Smooth muscle cell (in vitro differentiated cells): Measurements from ENCODE around the gene TRPV4. TPM values are rescaled to one million over a fixed set of nuclear protein-coding genes. Genes with fewer than 3 reads are reported as not detected.

ENCODE experiments used
- DNase-seq: peaks from one replicate; lab custom pipeline; 2025; ENCODE audit not compliant: unreplicated experiment; lab: John Stamatoyannopoulos, UW
- H2AFZ ChIP-seq: fragments of 200-600 bp; sonication (generic); 2 replicates; pipeline ENCODE4 v1.6.0; 2016; ENCODE audit warnings: antibody characterized with exemption, low read depth, mild to moderate bottlenecking
- H3F3A ChIP-seq: fragments of 200-600 bp; sonication (generic); 2 replicates; pipeline ENCODE4 v1.6.0; 2017; ENCODE audit warnings: antibody characterized with exemption, low read depth
- H3K27ac ChIP-seq: fragments of 200-600 bp; sonication (generic); 2 replicates; pipeline ENCODE4 v1.5.1; 2016; ENCODE audit warnings: low read depth, mild to moderate bottlenecking
- H3K27me3 ChIP-seq: fragments of 200-600 bp; sonication (generic); 2 replicates; pipeline ENCODE4 v1.6.1; 2016; ENCODE audit warnings: low read depth, mild to moderate bottlenecking
- H3K36me3 ChIP-seq: fragments of 200-600 bp; sonication (generic); 2 replicates; pipeline ENCODE4 v1.5.1; 2016; ENCODE audit warnings: low read depth
- H3K4me1 ChIP-seq: fragments of 200-600 bp; sonication (generic); 2 replicates; pipeline ENCODE4 v1.5.1; 2016; ENCODE audit warnings: low read depth
- H3K4me2 ChIP-seq: fragments of 200-600 bp; sonication (generic); 2 replicates; pipeline ENCODE4 v1.6.0; 2016; ENCODE audit warnings: mild to moderate bottlenecking
- H3K4me3 ChIP-seq: fragments of 200-600 bp; sonication (generic); 2 replicates; pipeline ENCODE4 v1.5.1; 2016; ENCODE audit warnings: mild to moderate bottlenecking
- H3K79me2 ChIP-seq: fragments of 200-600 bp; sonication (generic); 2 replicates; pipeline ENCODE4 v1.6.0; 2016; ENCODE audit warnings: low read depth, mild to moderate bottlenecking
- H3K9ac ChIP-seq: fragments of 200-600 bp; sonication (generic); 2 replicates; pipeline ENCODE4 v1.6.0; 2016; ENCODE audit warnings: low read depth
- H3K9me3 ChIP-seq: fragments of 200-600 bp; sonication (generic); replicated peaks from 2 replicates; pipeline ENCODE4 v1.5.1; 2016; ENCODE audit warnings: low read depth
- H4K20me1 ChIP-seq: fragments of 200-600 bp; sonication (generic); 2 replicates; pipeline ENCODE4 v1.6.0; 2016; ENCODE audit warnings: low read depth
- CTCF ChIP-seq: fragments of 200-600 bp; sonication (generic); IDR thresholded peaks from 2 replicates; pipeline ENCODE4 v1.5.1; 2017; ENCODE audit warnings: borderline replicate concordance, mild to moderate bottlenecking, antibody characterized with exemption; ENCODE audit not compliant: insufficient read depth, poor library complexity, severe bottlenecking
- WGBS: methylation state at CpG from one replicate; pipeline ENCODE4 v1.1.7; 2016; ENCODE audit warnings: low lambda C conversion rate; 5-methylcytosine and 5-hydroxymethylcytosine counted together
- polyA plus RNA-seq: library from polyadenylated mRNA; unstranded; fragments of >200 nt; fragmentation: Nextera tagmentation; extraction: Ambion mirVana; gene quantifications from 2 replicates; pipeline ENCODE4 v1.2.1, GENCODE V29; 2016
- total RNA-seq: library from RNA; depleted of rRNA; stranded (reverse); fragments of >200 nt; gene quantifications from 2 replicates; pipeline ENCODE4 v1.2.3, GENCODE V29; 2014

Gene TRPV4
- total and polyA plus RNA-seq, 2 experiments from 2014 or later = 1.5 to 1.9 TPM

- H3K9me3 ChIP-seq = no peaks in the 10 kb centered on the region
- H3K27me3 ChIP-seq = no peaks in the 10 kb centered on the region
- no peaks in the 10 kb centered on the region for H3F3A ChIP-seq
- H3K9ac ChIP-seq = no peak overlapping the region
- DNase-seq = no peak
- H3K79me2 ChIP-seq = no peaks in the 10 kb centered on the region
- no peak overlapping the region for H2AFZ ChIP-seq
- no peaks in the 10 kb centered on the region for H3K4me1 ChIP-seq
- no peak overlapping the region for H3K4me3 ChIP-seq
- no peak overlapping the region for H3K4me2 ChIP-seq
- no peaks in the 10 kb centered on the region for H4K20me1 ChIP-seq
- no peak overlapping the region for H3K27ac ChIP-seq
- no peaks in the 10 kb centered on the region for H3K36me3 ChIP-seq
- 94% methylated on average over 9 of the region's 9 CpGs for WGBS
- no peak for TF ChIP-seq CTCF
Observed at GRCh38 chr12:109782326-109782703, 50.9 kb downstream of the TRPV4 start.

- Histone ChIP-seq H2AFZ (no peak overlapping the region), H3K9ac (no peak overlapping the region), H3K27ac (no peak overlapping the region), H3K4me1 (no peaks in the 10 kb centered on the region), H3K36me3 (no peaks in the 10 kb centered on the region), H3K4me2 (no peak overlapping the region), H3F3A (no peaks in the 10 kb centered on the region), H3K79me2 (no peaks in the 10 kb centered on the region), H3K4me3 (no peak overlapping the region), H3K27me3 (no peaks in the 10 kb centered on the region), H3K9me3 (no peaks in the 10 kb centered on the region), H4K20me1 (no peaks in the 10 kb centered on the region)
- TF ChIP-seq CTCF = no peak
- no peak for DNase-seq
- 88% methylated on average over 10 of the region's 10 CpGs for WGBS
Observed at GRCh38 chr12:109781668-109782325, 51.4 kb downstream of the TRPV4 start.

GRCh38 chr12:109779382-109779781 is 53.8 kb downstream of the TRPV4 start:
- Histone ChIP-seq H3K4me1 (no peaks in the 10 kb centered on the region), H3K4me2 (no peak overlapping the region), H3K36me3 (no peaks in the 10 kb centered on the region), H3K79me2 (no peaks in the 10 kb centered on the region), H4K20me1 (no peaks in the 10 kb centered on the region), H3K27ac (no peak overlapping the region), H2AFZ (no peak overlapping the region), H3K27me3 (no peaks in the 10 kb centered on the region), H3K9ac (no peak overlapping the region), H3K9me3 (no peaks in the 10 kb centered on the region), H3K4me3 (no peak overlapping the region), H3F3A (no peaks in the 10 kb centered on the region)
- 94% methylated on average over 6 of the region's 6 CpGs for WGBS
- no peak for DNase-seq
- no peak for TF ChIP-seq CTCF

GRCh38 chr12:109778684-109779083 is 54.5 kb downstream of the TRPV4 start:
- no peaks in the 10 kb centered on the region for H3K36me3 ChIP-seq
- WGBS = 100% methylated on average over 1 of the region's 1 CpG
- no peak for TF ChIP-seq CTCF
- H3K79me2 ChIP-seq = no peaks in the 10 kb centered on the region
- H4K20me1 ChIP-seq = no peaks in the 10 kb centered on the region
- H3K4me3 ChIP-seq = no peak overlapping the region
- no peaks in the 10 kb centered on the region for H3K4me1 ChIP-seq
- no peak overlapping the region for H3K27ac ChIP-seq
- no peak overlapping the region for H3K4me2 ChIP-seq
- DNase-seq = no peak
- H3F3A ChIP-seq = no peaks in the 10 kb centered on the region
- no peaks in the 10 kb centered on the region for H3K27me3 ChIP-seq
- no peaks in the 10 kb centered on the region for H3K9me3 ChIP-seq
- H3K9ac ChIP-seq = no peak overlapping the region
- no peak overlapping the region for H2AFZ ChIP-seq
